22Rv1 (cell line): ENCODE measurements around the gene MTMR12.

Experiments used
- ZFX ChIP-seq: fragments of 450-650 bp; IDR thresholded peaks from 2 replicates; pipeline ENCODE4 v1.6.1; 2017; ENCODE audit warnings: antibody characterized with exemption, borderline replicate concordance
- TF ChIP-seq, protein P1 (sequence below): fragments of 450-650 bp; IDR thresholded peaks from 2 replicates; pipeline ENCODE4 v1.5.1; 2017; ENCODE audit warnings: mild to moderate bottlenecking

DNA sequence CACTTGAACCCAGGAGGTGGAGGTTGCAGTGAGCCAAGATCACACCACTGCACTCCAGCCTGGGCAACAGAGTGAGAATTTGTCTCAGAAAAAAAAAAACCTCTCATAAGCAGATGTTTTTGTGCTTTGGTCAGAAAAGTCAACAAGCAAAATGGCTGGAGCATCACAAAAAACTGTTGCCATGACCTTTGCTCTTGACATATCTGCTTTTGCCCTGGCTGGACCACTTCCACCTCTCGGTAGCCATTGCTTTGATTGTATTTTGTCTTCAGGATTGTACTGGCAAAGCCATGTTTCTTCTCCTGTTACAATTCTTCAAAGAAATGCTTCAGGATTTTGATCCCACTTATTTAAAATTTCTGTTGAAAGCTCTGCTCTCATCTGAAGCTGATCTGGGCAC is 67.0 kb downstream of the MTMR12 start:
- TF ChIP-seq, protein P1, sequence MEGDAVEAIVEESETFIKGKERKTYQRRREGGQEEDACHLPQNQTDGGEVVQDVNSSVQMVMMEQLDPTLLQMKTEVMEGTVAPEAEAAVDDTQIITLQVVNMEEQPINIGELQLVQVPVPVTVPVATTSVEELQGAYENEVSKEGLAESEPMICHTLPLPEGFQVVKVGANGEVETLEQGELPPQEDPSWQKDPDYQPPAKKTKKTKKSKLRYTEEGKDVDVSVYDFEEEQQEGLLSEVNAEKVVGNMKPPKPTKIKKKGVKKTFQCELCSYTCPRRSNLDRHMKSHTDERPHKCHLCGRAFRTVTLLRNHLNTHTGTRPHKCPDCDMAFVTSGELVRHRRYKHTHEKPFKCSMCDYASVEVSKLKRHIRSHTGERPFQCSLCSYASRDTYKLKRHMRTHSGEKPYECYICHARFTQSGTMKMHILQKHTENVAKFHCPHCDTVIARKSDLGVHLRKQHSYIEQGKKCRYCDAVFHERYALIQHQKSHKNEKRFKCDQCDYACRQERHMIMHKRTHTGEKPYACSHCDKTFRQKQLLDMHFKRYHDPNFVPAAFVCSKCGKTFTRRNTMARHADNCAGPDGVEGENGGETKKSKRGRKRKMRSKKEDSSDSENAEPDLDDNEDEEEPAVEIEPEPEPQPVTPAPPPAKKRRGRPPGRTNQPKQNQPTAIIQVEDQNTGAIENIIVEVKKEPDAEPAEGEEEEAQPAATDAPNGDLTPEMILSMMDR: no peak
- no peak for TF ChIP-seq ZFX
